HT-29 (cell line): ENCODE results near the gene RABL6. TPM values are rescaled to one million over a fixed set of nuclear protein-coding genes. Genes with fewer than 3 reads are reported as not detected.
"Not testable (repeated sequence)": the region's sequence is repeated elsewhere in the genome, so short reads cannot be mapped to it uniquely, and the experiment has no call there.

Experiments used
- DNase-seq: peaks from one replicate; pipeline ENCODE4 v3.0.0-alpha.2; 2015; ENCODE audit warnings: low spot score
- total RNA-seq: library from RNA; depleted of rRNA; stranded (reverse); fragments of >200 nt; shearing (Covaris generic); gene quantifications from 2 replicates; pipeline ENCODE4 v1.2.3, GENCODE V29; 2014; rRNA removed

RABL6 gene
- 242 and 247 TPM in 2 replicates for total RNA-seq

DNA sequence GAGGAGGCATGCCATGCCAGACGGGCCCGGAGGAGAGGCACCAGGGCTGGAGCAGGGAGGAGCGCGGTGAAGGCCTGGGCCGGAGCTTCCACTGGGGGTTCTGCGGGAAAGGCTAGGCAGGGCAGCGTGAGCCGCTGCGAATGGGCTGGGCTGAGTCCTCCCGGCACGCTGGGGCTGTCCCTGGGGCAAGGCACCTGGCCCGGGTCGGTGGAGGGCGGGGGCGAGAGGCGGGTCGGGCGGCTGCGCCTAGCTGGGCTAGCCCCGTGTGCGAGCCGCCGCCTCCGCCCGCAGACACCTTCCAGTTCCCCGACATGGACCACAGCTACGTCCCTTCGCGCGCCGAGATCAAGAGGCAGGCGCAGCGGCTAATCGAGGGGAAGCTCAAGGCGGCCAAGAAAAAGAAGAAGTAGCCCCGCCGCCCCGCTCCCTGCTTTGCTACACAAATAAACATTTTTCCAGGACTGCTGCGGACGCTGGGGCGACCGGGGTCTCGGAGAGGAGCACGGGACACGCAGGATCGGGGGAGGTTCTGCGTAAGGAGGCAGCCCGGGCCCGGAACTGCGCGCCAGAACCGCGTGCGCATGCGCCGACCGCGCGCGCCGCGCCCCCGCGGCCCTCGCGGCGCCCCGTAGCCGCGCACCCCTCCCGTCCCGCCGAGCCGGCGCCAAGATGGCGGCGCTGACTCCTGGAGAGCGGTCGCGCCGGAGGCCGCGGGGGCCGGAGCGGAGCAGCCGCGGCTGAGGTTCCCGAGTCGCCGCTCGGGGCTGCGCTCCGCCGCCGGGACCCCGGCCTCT is at the start of gene RABL6:
Gene RABL6, plus strand, starts transcription at position 668 of the 794 bp plus-strand sequence. CDS start 249 bp downstream, outside the sequence.
- peak; percentile 73 for DNase-seq

- no peak for DNase-seq
Measured at GRCh38 chr9:136759001-136759400, 48.7 kb upstream of the RABL6 start.

GRCh38 chr9:136759436-136760325 is 48.1 kb upstream of the RABL6 start:
- no peak for DNase-seq

DNA sequence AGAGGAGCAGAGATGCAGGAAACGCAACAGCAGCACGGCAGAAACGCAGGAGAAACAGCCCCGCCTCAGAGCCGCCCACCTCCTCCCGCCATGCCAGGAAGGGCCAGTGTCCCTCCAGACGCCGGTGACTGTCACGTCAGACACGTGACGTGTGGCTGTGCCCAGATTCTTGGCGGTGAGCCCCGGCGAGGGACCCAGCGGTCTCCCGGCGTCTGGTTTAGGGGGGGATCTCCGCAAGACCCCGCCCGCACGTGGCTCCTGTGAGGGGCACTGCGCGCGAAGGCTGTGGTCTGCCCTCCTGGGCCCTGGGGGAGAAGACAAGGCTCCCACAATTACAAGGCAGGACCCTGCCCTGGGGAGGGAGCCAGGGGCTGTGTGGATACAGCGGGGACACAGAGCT is 47.3 kb upstream of the RABL6 start:
- DNase-seq, result no peak

DNA sequence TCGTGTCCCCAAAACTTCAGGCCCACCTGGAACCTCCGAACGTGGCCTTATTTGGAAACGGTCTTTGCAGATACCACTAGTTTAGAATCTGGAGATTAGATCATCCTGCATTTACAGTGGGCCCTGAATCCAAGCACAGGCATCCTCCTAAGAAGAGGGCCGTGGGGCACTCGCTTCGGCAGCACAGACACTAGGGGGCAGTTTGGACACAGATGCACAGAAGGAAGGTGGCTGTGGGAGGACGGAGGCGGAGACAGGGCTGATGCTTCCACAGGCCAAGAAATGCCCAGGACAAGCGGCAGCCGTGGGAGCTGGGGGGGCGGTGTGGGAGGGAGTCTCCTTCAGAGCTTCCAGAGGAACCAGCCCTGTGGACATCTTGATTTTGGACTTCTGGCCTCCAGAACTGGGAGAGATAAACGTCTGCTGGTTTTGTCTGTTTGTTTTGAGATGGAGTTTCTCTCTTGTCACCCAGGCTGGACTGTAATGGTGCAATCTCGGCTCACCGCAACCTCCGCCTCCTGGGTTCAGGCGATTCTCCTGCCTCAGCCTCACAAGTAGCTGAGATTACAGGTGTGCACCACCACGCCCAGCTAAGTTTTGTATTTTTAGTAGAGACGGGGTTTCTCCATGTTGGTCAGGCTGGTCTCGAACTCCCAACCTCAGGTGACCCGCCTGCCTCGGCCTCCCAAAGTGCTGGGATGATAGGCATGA is 46.8 kb upstream of the RABL6 start:
- DNase-seq, result peak; percentile 81

GRCh38 chr9:136761545-136761981 is 46.2 kb upstream of the RABL6 start:
- DNase-seq, result no peak

- DNase-seq, result no peak
Measured at GRCh38 chr9:136762221-136762691, 45.5 kb upstream of the RABL6 start.

- DNase-seq, result peak; percentile 74
Measured at GRCh38 chr9:136762915-136763648, 44.7 kb upstream of the RABL6 start.

GRCh38 chr9:136763649-136764035 is 44.1 kb upstream of the RABL6 start:
- no peak for DNase-seq

DNA sequence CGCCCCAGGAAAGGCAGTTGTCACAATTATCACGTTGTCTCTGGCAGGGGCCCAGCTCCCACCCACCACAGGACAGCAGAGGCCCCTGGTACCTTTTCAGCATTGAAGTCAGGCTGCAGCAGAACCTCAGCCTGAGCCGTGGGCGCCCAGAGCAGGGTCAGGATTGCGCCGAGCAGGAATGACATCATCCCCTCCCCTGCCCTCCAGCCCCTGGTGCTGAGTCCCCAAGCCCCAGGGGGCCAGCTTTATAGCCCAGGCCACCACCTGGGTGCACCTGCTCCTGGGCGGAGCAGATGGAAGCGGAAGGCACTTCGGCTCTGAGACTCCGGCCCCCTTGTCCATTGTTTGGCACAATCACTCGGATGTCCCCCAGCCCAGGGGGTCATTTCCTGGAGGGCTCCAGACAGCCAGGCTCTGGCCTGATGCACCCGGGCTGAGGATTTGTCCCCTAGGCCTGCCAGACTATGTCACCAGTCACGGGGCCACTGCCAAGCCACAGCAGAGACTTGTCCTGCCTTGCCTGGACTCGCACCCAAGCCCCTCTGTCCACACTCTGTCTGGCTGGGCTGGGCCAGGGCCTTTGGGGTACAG is 43.4 kb upstream of the RABL6 start, which contains the start of gene LCN15:
Gene LCN15, minus strand, starts transcription at position 218 of the 591 bp plus-strand sequence. Its CDS starts 30 bp downstream, at position 188.
- no peak for DNase-seq

GRCh38 chr9:136765041-136765440 is 42.7 kb upstream of the RABL6 start:
- DNase-seq, result no peak

GRCh38 chr9:136765745-136766409 is 41.9 kb upstream of the RABL6 start:
- DNase-seq, result not testable (repeated sequence)

- DNase-seq, result peak; percentile 72
Measured at GRCh38 chr9:136766410-136767120, 41.2 kb upstream of the RABL6 start.

DNA sequence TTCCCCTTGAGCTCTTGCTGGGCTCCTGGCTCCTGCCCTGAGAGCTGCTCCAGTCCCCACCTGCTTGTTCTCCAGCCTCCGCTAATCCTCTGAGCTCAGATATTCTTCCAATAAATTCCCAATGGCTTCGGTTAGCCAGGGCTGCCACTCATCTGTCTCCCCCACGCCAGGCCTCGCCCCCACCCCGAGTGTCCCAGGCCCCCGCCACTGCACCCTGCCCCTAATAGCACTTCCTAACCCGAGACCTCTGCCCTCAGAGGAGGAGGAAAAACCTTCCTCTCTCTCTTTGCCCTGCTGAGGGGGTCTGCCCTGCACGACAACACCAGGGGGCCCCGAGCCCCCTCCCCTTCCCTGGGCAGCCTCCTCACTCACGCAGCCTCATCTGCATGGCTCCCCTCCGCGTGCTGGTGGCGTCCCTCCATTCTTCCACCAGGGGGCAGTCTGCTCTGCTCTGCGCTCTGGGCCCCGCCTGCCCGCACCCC is 38.0 kb upstream of the RABL6 start:
- peak; percentile 34 for DNase-seq

DNA sequence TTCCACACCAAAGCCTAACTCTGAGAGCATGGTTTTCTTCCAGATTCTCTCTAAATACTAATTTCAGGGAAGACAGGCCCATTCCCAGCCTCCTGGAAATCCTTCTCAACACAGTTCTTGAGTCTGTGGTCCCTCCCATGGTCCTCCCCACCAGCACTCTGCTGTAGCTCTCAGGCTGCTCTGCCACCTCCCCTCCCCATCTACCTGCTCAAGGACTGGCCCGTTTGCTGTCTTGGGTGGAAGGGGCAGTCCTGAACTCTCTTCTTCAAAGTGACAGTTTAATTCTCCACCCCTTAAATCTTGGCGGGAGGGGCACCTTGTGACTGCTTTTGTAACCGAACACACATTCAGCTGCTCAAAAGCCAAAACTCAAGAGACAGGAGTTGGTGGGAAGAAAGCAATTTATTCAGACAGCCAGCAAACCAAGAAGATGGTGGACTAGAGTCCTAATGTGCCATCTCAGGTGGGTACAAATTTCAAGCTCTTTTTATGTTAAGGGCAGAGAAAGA is 35.8 kb upstream of the RABL6 start:
- DNase-seq, result no peak

DNA sequence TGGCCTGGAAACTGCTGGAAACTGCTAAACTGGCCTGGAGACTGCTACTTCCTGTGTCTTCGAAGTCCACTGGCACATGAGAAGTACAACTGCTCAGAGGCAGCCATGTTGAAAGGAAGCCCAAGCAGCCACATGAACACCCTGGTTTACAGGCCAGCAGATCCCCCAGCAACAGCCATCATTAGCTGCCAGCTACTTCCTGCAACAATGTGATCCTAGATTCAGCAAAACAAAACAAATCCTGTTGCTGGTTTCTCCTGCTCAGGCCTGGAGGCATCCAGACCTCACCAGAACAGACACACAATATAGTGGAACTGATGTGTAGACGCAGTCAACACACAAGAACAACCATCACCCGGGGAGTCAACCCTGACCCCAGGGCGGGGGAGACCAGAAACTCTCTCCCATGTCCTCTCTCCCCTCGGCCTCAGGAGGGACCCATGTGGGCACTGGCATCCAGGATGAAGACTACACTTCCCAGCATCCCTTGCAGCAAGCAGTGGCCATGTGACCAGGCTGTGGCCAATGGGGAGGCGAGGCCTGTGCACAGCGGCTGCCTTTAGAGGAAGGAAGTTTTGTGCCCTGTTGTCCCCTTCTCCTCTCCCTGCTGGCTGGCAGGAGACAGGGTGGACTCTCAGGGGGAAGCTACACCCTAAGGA is 34.2 kb upstream of the RABL6 start:
- no peak for DNase-seq

DNA sequence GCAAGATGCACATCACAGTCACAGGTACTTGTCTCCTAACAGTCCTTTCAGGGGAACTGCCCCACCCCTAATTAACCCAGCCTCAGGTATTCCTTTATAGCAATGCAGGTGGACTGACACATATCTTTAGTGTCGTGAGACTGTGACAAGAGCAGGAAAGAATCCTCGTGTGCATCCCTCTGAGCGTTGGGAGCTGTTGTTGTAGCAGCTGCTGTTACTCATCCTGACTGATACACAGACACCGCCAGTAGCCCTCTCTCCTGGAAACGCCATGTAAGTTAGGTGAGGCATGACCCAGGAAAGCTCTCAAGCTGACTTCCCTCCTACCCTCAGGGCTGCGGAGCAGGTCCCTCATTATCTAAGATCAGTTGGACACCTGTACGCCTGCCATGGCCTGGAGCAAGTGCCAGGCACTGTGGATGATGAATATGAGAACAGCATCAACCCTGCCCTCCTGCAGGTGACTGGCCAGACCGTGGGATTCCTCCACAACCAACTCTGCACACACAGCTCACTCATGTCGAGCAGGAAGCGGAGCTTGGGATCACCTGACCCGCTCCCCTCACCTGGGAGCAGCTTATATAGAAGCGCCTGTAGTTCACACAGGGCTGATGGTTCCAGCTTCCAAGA is 33.2 kb upstream of the RABL6 start:
- no peak for DNase-seq

DNA sequence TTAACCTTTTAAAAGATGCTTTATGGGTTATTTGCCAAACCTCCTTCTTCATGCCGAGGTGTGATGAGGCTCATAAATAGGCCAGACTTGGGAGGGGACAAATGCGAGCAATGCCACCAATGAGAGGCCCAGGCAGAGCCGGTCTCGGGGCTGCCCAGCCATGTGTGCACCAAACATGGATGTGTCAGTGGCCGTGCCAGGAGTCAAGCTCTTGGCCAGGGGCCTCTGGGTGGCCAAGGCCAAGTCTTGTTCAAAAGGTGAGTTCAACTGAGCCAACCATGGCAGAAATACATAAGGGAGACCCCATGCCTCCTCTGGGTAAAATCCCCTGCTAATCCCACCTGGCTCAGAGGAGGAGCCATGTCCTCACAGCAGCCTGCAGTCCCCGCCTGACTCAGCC is 32.6 kb upstream of the RABL6 start:
- DNase-seq, result no peak
